HEK293 (cell line): Measurements from ENCODE around the gene HERPUD2.

Experiments
- CTCF ChIA-PET: fragments of 350-600 bp; formaldehyde crosslinking; extraction: SDS; loops from one replicate; lab custom pipeline; 2021; ENCODE audit warnings: antibody characterized with exemption; lab: Yijun Ruan, JAX
- POLR2A ChIA-PET: fragments of 300-600 bp; formaldehyde crosslinking; extraction: SDS; loops from one replicate; lab custom pipeline; 2020; ENCODE audit warnings: antibody characterized with exemption, inconsistent platforms; lab: Yijun Ruan, JAX
- H3K27ac ChIP-seq: fragments of 200-500 bp; sonication (Bioruptor generic); 2 replicates; pipeline ENCODE4 v1.5.1; 2014; ENCODE audit warnings: low read depth, low read length, control low read depth, inconsistent platforms; ENCODE audit errors: extremely low read depth
- H3K36me3 ChIP-seq, 2 experiments: fragments of 200-500 bp in 1 of 2; sonication (Bioruptor generic) in 1 of 2; 1 replicate in 1 of 2; 2 replicates in 1 of 2; pipeline ENCODE4 v1.5.1; 2014 to 2017; ENCODE audit warnings: inconsistent platforms in 2 of 2, low read length in 2 of 2; ENCODE audit not compliant: control insufficient read depth in 2 of 2, insufficient read depth in 1 of 2
- H3K4me1 ChIP-seq: fragments of 200-500 bp; sonication (Bioruptor generic); 2 replicates; pipeline ENCODE4 v1.5.1; 2014; ENCODE audit warnings: mild to moderate bottlenecking, low read length, inconsistent platforms; ENCODE audit not compliant: control insufficient read depth, insufficient read depth
- H3K4me3 ChIP-seq: 2 replicates; pipeline ENCODE4 v1.5.1; 2011; ENCODE audit warnings: low read depth, mild to moderate bottlenecking, control low read depth, low read length, moderate library complexity
- H3K9me3 ChIP-seq: fragments of 200-500 bp; sonication (Bioruptor generic); 2 replicates; pipeline ENCODE4 v1.5.1; 2014; ENCODE audit warnings: low read depth, low read length, inconsistent platforms; ENCODE audit not compliant: control insufficient read depth, insufficient read depth
- GLI2 ChIP-seq: fragments of 450-650 bp; formaldehyde crosslinking; IDR thresholded peaks from 2 replicates; pipeline ENCODE4; 2017; ENCODE audit warnings: missing biosample characterization, missing genetic modification characterization, low read depth, borderline replicate concordance
- HOXC10 ChIP-seq: sonication (generic); formaldehyde crosslinking; IDR thresholded peaks from 2 replicates; pipeline ENCODE4 v1.8.1; 2023; ENCODE audit warnings: mild to moderate bottlenecking, missing genetic modification reagents
- PRDM1 ChIP-seq: fragments of 450-650 bp; formaldehyde crosslinking; IDR thresholded peaks from 2 replicates; pipeline ENCODE4; 2016; ENCODE audit warnings: missing biosample characterization, missing genetic modification characterization
- RBAK ChIP-seq: fragments of 450-650 bp; formaldehyde crosslinking; IDR thresholded peaks from 2 replicates; pipeline ENCODE4 v1.5.1; 2016; ENCODE audit warnings: missing biosample characterization, missing genetic modification characterization
- SCRT1 ChIP-seq: fragments of 450-650 bp; formaldehyde crosslinking; IDR thresholded peaks from 2 replicates; pipeline ENCODE4 v1.5.1; 2016; ENCODE audit warnings: missing biosample characterization, missing genetic modification characterization, borderline replicate concordance
- ZNF114 ChIP-seq: fragments of 450-650 bp; formaldehyde crosslinking; IDR thresholded peaks from 2 replicates; pipeline ENCODE4 v1.5.0; 2017; ENCODE audit warnings: missing biosample characterization, missing genetic modification characterization
- ZNF138 ChIP-seq: fragments of 450-650 bp; formaldehyde crosslinking; IDR thresholded peaks from 2 replicates; pipeline ENCODE4 v1.5.1; 2016; ENCODE audit warnings: missing biosample characterization, missing genetic modification characterization, borderline replicate concordance
- ZNF18 ChIP-seq: fragments of 450-650 bp; formaldehyde crosslinking; IDR thresholded peaks from 2 replicates; pipeline ENCODE4 v1.5.1; 2016; ENCODE audit warnings: missing biosample characterization, missing genetic modification characterization
- ZNF223 ChIP-seq: fragments of 450-650 bp; formaldehyde crosslinking; IDR thresholded peaks from 2 replicates; pipeline ENCODE4 v1.5.1; 2016; ENCODE audit warnings: missing biosample characterization, missing genetic modification characterization
- ZNF26 ChIP-seq: fragments of 450-650 bp; formaldehyde crosslinking; IDR thresholded peaks from 2 replicates; pipeline ENCODE4 v1.5.1; 2016; ENCODE audit warnings: missing biosample characterization, missing genetic modification characterization
- ZNF341 ChIP-seq: fragments of 450-650 bp; formaldehyde crosslinking; IDR thresholded peaks from 2 replicates; pipeline ENCODE4; 2016; ENCODE audit warnings: low read depth, missing biosample characterization, missing genetic modification characterization
- ZNF426 ChIP-seq: fragments of 450-650 bp; formaldehyde crosslinking; IDR thresholded peaks from 2 replicates; pipeline ENCODE4 v1.5.1; 2017; ENCODE audit warnings: missing biosample characterization, missing genetic modification characterization, mild to moderate bottlenecking, inconsistent platforms, moderate library complexity
- ZNF48 ChIP-seq: fragments of 450-650 bp; formaldehyde crosslinking; IDR thresholded peaks from 2 replicates; pipeline ENCODE4 v1.5.1; 2016; ENCODE audit warnings: missing biosample characterization, missing genetic modification characterization
- ZNF488 ChIP-seq: fragments of 450-650 bp; formaldehyde crosslinking; IDR thresholded peaks from 2 replicates; pipeline ENCODE4 v1.5.1; 2016; ENCODE audit warnings: missing biosample characterization, missing genetic modification characterization
- ZNF623 ChIP-seq: fragments of 450-650 bp; formaldehyde crosslinking; IDR thresholded peaks from 2 replicates; pipeline ENCODE4 v1.5.1; 2016; ENCODE audit warnings: missing biosample characterization, missing genetic modification characterization
- ZNF654 ChIP-seq: fragments of 450-650 bp; formaldehyde crosslinking; IDR thresholded peaks from 2 replicates; pipeline ENCODE4 v1.5.1; 2016; ENCODE audit warnings: low read depth, missing biosample characterization, missing genetic modification characterization
- ZNF701 ChIP-seq: fragments of 450-650 bp; formaldehyde crosslinking; IDR thresholded peaks from 2 replicates; pipeline ENCODE4 v1.5.1; 2016; ENCODE audit warnings: missing biosample characterization, missing genetic modification characterization
- ZNF768 ChIP-seq: fragments of 450-650 bp; formaldehyde crosslinking; IDR thresholded peaks from 2 replicates; pipeline ENCODE4 v1.5.1; 2018; ENCODE audit warnings: missing biosample characterization, mild to moderate bottlenecking, missing genetic modification characterization
- ZNF830 ChIP-seq: fragments of 450-650 bp; IDR thresholded peaks from 2 replicates; pipeline ENCODE4 v1.5.0; 2018; ENCODE audit warnings: missing biosample characterization, missing genetic modification characterization, low read depth, mild to moderate bottlenecking, moderate library complexity
- TF ChIP-seq, protein P1 (sequence below): fragments of 450-650 bp; formaldehyde crosslinking; IDR thresholded peaks from 2 replicates; pipeline ENCODE4 v1.5.1; 2016; ENCODE audit warnings: missing biosample characterization, missing genetic modification characterization
- TF ChIP-seq, protein P2 (sequence below): fragments of 450-650 bp; IDR thresholded peaks from 2 replicates; pipeline ENCODE4 v1.5.1; 2018; ENCODE audit warnings: missing biosample characterization, mild to moderate bottlenecking, missing genetic modification characterization
- TF ChIP-seq, protein P3 (sequence below): fragments of 450-650 bp; formaldehyde crosslinking; IDR thresholded peaks from 2 replicates; pipeline ENCODE4 v1.5.0; 2017; ENCODE audit warnings: missing biosample characterization, missing genetic modification characterization, borderline replicate concordance

HERPUD2 gene

GRCh38 chr7:35720032-35720431, 25.1 kb upstream of the HERPUD2 start:
- no peak for TF ChIP-seq ZNF341 (tag by site-specific recombination)
- TF ChIP-seq ZNF426 (tag by site-specific recombination), result no peak
- TF ChIP-seq ZNF830 (tag by site-specific recombination), result no peak
- TF ChIP-seq ZNF48, result no peak
- H3K9me3 ChIP-seq, result no peaks in the 10 kb centered on the region
- H3K4me1 ChIP-seq, result peaks cover 12% of the 10 kb centered on the region
- H3K27ac ChIP-seq, result no peak overlapping the region
- CTCF ChIA-PET, result no interaction called here
- H3K4me3 ChIP-seq, result no peak overlapping the region
- POLR2A ChIA-PET, result no interaction called here
- no peaks in the 10 kb centered on the region for H3K36me3 ChIP-seq

GRCh38 chr7:35718047-35718446, 23.1 kb upstream of the HERPUD2 start:
- ChIA-PET CTCF (interaction anchor here (1.4 to 2.0 kb wide), 2 partner anchors 8 to 189 kb away, joined by 5 read pairs; no protein-coding TSS in a partner anchor), POLR2A (no interaction called here)
- TF ChIP-seq PRDM1 (tag by site-specific recombination) (no peak), ZNF768 (tag by site-specific recombination) (no peak), ZNF654 (tag by site-specific recombination) (no peak), SCRT1 (tag by site-specific recombination) (no peak), ZNF223 (tag by site-specific recombination) (no peak), ZNF138 (tag by site-specific recombination) (no peak), ZNF701 (tag by site-specific recombination) (no peak), ZNF623 (tag by site-specific recombination) (no peak), ZNF114 (tag by site-specific recombination) (no peak)
- TF ChIP-seq, protein P1, sequence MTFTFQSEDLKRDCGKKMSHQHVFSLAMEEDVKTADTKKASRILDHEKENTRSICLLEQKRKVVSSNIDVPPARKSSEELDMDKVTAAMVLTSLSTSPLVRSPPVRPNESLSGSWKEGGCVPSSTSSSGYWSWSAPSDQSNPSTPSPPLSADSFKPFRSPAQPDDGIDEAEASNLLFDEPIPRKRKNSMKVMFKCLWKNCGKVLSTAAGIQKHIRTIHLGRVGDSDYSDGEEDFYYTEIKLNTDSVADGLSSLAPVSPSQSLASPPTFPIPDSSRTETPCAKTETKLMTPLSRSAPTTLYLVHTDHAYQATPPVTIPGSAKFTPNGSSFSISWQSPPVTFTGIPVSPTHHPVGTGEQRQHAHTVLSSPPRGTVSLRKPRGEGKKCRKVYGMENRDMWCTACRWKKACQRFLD (tag by site-specific recombination), result no peak
- Histone ChIP-seq H3K36me3 (no peaks in the 10 kb centered on the region), H3K4me1 (peaks cover 12% of the 10 kb centered on the region), H3K4me3 (no peak overlapping the region), H3K9me3 (no peaks in the 10 kb centered on the region), H3K27ac (no peak overlapping the region)

- Histone ChIP-seq H3K4me3 (no peak overlapping the region), H3K4me1 (peaks cover 12% of the 10 kb centered on the region), H3K9me3 (no peaks in the 10 kb centered on the region), H3K36me3 (no peaks in the 10 kb centered on the region), H3K27ac (no peak overlapping the region)
- CTCF ChIA-PET, result interaction anchor here (2.0 kb wide), 1 partner anchor 189 kb away, joined by 5 read pairs; no protein-coding TSS in a partner anchor
- POLR2A ChIA-PET, result no interaction called here
- TF ChIP-seq ZNF18 (tag by site-specific recombination), result no peak
- no peak for TF ChIP-seq RBAK
- TF ChIP-seq GLI2 (tag by site-specific recombination), result no peak
- no peak for TF ChIP-seq HOXC10 (CRISPR knock-in tag)
- TF ChIP-seq, protein P2, sequence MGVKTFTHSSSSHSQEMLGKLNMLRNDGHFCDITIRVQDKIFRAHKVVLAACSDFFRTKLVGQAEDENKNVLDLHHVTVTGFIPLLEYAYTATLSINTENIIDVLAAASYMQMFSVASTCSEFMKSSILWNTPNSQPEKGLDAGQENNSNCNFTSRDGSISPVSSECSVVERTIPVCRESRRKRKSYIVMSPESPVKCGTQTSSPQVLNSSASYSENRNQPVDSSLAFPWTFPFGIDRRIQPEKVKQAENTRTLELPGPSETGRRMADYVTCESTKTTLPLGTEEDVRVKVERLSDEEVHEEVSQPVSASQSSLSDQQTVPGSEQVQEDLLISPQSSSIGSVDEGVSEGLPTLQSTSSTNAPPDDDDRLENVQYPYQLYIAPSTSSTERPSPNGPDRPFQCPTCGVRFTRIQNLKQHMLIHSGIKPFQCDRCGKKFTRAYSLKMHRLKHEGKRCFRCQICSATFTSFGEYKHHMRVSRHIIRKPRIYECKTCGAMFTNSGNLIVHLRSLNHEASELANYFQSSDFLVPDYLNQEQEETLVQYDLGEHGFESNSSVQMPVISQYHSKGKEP, result no peak
- TF ChIP-seq ZNF26 (tag by site-specific recombination), result no peak
- TF ChIP-seq, protein P3, sequence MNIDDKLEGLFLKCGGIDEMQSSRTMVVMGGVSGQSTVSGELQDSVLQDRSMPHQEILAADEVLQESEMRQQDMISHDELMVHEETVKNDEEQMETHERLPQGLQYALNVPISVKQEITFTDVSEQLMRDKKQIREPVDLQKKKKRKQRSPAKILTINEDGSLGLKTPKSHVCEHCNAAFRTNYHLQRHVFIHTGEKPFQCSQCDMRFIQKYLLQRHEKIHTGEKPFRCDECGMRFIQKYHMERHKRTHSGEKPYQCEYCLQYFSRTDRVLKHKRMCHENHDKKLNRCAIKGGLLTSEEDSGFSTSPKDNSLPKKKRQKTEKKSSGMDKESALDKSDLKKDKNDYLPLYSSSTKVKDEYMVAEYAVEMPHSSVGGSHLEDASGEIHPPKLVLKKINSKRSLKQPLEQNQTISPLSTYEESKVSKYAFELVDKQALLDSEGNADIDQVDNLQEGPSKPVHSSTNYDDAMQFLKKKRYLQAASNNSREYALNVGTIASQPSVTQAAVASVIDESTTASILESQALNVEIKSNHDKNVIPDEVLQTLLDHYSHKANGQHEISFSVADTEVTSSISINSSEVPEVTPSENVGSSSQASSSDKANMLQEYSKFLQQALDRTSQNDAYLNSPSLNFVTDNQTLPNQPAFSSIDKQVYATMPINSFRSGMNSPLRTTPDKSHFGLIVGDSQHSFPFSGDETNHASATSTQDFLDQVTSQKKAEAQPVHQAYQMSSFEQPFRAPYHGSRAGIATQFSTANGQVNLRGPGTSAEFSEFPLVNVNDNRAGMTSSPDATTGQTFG (tag by site-specific recombination), result no peak
- TF ChIP-seq ZNF488 (tag by site-specific recombination), result no peak
- TF ChIP-seq ZNF341 (tag by site-specific recombination), result no peak
These were observed 22.6 kb upstream of the HERPUD2 start for GRCh38 chr7:35717516-35717915.
